ENCODE measurements around the gene PTF1A. TPM values are rescaled to one million over a fixed set of nuclear protein-coding genes. Genes with fewer than 3 reads are reported as not detected.

PTF1A gene
- polyA plus RNA-seq, 1 of the 3 experiments (the other 2 are of a cell fraction), result not detected

DNA sequence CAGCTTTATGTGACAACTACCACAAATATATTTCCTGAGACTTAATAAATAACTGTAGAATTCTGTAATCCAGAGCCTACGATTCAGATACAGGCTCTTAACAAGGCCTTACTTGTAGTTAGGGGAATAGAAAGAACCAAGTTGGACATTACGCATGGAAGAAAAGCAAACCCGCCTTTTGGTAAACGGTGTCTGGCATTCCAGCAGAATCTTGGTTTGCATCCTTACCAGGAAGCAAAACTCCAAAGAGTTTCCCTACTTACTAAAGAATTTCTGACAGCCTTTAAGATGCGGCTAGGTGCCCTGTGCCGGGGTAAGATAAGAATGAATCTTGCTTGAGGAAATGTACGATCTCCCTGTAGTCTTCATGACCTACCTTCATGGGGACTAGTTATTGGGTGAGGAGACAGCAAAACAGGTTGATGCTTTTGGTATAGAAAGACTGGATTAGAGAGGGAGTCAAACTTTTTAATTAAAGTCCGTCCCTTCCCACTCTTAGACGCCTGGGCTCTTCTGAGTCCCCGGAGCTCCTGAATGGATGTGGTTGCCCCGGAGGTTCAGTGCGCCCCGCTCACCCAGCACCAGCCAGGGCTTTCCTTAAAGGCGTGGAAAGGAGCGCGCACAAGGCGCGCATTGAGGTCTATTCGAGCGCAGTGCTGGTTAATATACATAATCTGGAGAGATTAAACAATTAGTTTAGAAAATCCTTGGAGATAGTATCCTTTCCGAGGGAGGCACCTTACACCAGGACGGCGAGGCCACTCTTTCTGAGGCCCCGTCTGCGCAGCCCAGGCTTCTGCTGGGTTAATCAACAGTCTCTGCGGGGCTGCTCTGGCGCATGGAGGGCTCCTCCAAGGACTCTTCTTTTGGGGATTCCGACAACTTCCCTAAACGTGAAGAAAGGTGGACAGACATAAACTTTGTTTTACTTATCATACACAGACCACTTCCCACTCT, 11.5 kb downstream of the PTF1A start:
- Histone ChIP-seq H3K27me3 (ENCODE audit: insufficient read depth) (peaks cover 25% of the 10 kb centered on the region), H3K9me3 (no peaks in the 10 kb centered on the region)

DNA sequence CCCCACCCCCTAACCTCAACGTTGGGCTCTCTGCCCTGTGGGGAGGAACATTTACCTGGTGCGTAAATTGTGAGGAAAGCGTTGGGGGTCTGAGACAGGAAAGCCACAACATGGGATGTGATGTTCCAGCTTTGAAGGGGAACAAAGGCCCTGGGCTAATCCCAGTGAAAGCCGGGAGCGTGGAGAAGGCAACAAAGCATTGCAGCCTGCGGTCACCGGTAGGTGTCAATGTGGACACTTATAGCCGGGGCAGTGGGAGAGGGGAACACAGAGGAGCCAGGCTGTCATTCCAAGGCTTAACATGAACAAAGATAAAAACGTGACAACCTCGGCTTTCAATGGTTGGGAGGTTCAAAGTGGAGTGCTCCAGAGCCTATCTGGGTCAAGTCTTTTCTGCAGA, 12.7 kb downstream of the PTF1A start:
- Histone ChIP-seq H3K9me2 (no peaks in the 10 kb centered on the region), H3K36me3 (replicated peaks in 1 of 2; ENCODE audit: control insufficient read depth in 1 of 2, insufficient read depth in 2 of 2, low read length in 1 of 2) (no peaks in the 10 kb centered on the region), H2AFZ (ENCODE audit: low read depth) (no peak overlapping the region), H3F3A (replicated peaks; ENCODE audit: insufficient read depth) (no peaks in the 10 kb centered on the region), H3K79me2 (ENCODE audit: insufficient read depth) (no peaks in the 10 kb centered on the region), H3K4me3 (ENCODE audit: low read depth in 2 of 2, low read length in 1 of 2) (no peak overlapping the region), H3K27ac (ENCODE audit: low read depth in 2 of 2, low read length in 1 of 2) (no peak overlapping the region), H3K27me3 (ENCODE audit: insufficient read depth) (peaks cover 14% of the 10 kb centered on the region; the same call in 1 of the 2 replicates), H4K20me1 (ENCODE audit: insufficient read depth) (no peaks in the 10 kb centered on the region), H3K4me1 (ENCODE audit: control insufficient read depth in 1 of 2, insufficient read depth in 2 of 2, low read depth in 1 of 2, low read length in 1 of 2) (no peaks in the 10 kb centered on the region), H3K4me2 (no peak overlapping the region), H3K9me3 (no peaks in the 10 kb centered on the region), H3K9ac (no peak overlapping the region)
- no peak for TF ChIP-seq NFIC (IDR thresholded peaks at IDR 0.05; ENCODE audit: borderline replicate concordance)
- no peak for TF ChIP-seq CTCF (IDR thresholded peaks at IDR 0.05)
- no peak for DNase-seq
- CTCF ChIA-PET, result interaction anchor here (3.4 kb wide), 1 partner anchor 47 kb away, joined by 17 read pairs; no protein-coding TSS in a partner anchor
- POLR2A ChIA-PET, result no interaction called here
- 59% methylated on average over 10 of the region's 10 CpGs for whole genome bisulfite sequencing (ENCODE audit: low lambda C conversion rate)

More for the DNA sequence above, 11.5 kb downstream of the PTF1A start:
- ChIA-PET POLR2A (no interaction called here), CTCF (interaction anchor here (3.4 kb wide), 2 partner anchors 46 kb away, joined by 11 to 17 read pairs; no protein-coding TSS in a partner anchor)
- H2AFZ ChIP-seq (ENCODE audit: low read depth), result no peak overlapping the region
- TF ChIP-seq REST (IDR thresholded peaks at IDR 0.05; ENCODE audit: low read depth, low read length) (no peak), SMC3 (IDR thresholded peaks at IDR 0.05; ENCODE audit: low read depth, low read length) (no peak), JUND (IDR thresholded peaks at IDR 0.05) (no peak), RXRA (IDR thresholded peaks at IDR 0.05; ENCODE audit: borderline replicate concordance, low read depth) (no peak), NFIC (IDR thresholded peaks at IDR 0.05; ENCODE audit: borderline replicate concordance) (no peak), FOSL2 (IDR thresholded peaks at IDR 0.05; ENCODE audit: borderline replicate concordance, low read depth) (no peak), RCOR1 (IDR thresholded peaks at IDR 0.05; ENCODE audit: low read length) (no peak), GATA2 (CRISPR knock-in tag; IDR thresholded peaks at IDR 0.05) (no peak)
- H4K20me1 ChIP-seq (ENCODE audit: insufficient read depth), result no peaks in the 10 kb centered on the region
- no peaks in the 10 kb centered on the region for H3K4me1 ChIP-seq (ENCODE audit: control insufficient read depth in 1 of 2, insufficient read depth in 2 of 2, low read depth in 1 of 2, low read length in 1 of 2)
- no peak overlapping the region for H3K4me3 ChIP-seq (ENCODE audit: low read depth in 2 of 2, low read length in 1 of 2)
- H3K9me2 ChIP-seq, result no peaks in the 10 kb centered on the region
- no peaks in the 10 kb centered on the region for H3K36me3 ChIP-seq (replicated peaks in 1 of 2; ENCODE audit: control insufficient read depth in 1 of 2, insufficient read depth in 2 of 2, low read length in 1 of 2)
- DNase-seq, result no peak
- no peaks in the 10 kb centered on the region for H3F3A ChIP-seq (replicated peaks; ENCODE audit: insufficient read depth)
- H3K27ac ChIP-seq (ENCODE audit: low read depth in 2 of 2, low read length in 1 of 2), result no peak overlapping the region
- H3K4me2 ChIP-seq, result no peak overlapping the region
- H3K9ac ChIP-seq, result no peak overlapping the region
- WGBS (ENCODE audit: low lambda C conversion rate), result 51% methylated on average over 29 of the region's 29 CpGs
- no peaks in the 10 kb centered on the region for H3K79me2 ChIP-seq (ENCODE audit: insufficient read depth)
